Activated T-helper 1 cell treated with Interleukin-2 at 50 U/mL for 16 hours (primary cell): Measurements from ENCODE around the gene KIF26A.

ENCODE experiments used
- DNase-seq: peaks from one replicate; pipeline ENCODE4 v3.0.0-alpha.2; 2020; ENCODE audit warnings: low read depth

The KIF26A gene

DNA sequence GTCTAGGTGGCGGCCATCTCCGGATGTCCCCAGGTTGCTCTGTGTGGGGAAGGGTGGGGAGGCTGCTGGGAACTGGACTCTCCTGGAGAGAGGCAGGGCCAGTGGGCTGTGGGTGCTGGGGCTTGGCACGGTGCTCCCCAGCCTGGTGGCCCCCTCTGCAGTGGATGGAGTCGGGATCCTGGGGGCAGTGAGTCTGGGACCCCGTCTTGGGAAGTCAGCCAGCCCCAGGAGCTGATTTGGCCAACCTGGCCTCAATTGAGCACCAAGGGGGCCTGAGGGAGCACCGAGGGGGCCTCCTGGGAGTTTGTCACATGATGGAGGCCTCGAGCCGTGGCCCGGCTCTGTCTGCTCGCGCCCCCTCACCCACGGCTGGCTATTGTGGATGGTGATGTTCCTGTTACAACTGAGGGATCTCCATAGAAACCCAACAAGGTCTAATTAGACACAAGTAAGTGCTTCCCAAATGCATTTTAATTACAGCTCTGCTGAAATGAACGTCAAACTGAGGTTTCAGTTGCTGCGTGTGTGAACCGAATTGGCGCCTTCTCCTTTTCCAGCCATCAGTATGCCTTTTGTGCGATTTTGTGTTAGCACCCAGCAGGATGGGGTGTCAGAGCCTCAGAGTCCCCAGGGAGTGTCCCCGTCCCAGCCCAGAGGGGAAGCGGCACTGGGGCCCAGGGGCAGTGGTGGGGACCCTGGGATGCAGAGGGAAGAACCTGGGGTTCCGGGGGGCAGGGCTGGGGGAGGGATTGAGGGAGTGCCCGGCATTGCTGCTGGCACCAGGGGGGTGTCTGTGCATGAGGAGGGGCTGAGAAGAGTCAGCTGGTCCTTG, 71.8 kb downstream of the KIF26A start:
- DNase-seq = no peak

DNA sequence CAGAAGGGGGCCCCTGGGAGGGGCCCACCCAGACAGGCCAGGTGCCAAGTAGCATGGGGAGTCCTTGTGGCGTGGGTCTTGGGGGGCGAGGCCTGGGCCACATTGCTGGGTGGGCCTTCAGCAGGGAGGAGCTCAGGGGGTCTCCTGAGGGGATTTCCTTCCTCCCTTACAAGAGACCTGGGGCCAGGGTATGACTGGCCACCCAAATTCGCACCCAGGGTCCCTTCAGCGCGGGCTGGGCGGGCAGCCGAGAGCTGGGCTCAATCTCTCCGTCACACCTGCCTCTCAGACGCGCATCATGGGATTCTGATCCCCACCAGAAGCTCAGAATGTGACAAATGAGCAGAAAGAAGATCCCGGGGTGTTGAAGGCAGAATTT, 72.4 kb downstream of the KIF26A start:
- DNase-seq = no peak

DNA sequence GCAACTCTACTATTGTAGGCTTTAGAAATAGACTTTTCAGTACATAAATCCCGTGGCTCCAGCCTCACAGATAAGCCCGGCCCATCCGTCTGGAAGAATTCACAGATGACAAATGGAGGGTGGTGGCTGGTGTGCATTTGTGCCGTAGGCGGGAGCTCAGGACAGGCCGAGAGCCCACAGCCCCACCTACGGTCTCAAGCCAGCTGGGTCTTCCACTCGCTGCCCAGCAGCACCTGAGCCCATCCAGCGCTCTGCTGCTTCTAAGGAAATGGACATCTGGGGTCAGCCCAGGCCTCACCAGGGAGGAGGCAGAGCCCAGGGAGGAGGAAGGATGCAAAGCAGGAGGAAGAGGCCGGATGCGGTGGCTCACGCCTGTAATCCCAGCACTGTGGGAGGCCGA, 72.8 kb downstream of the KIF26A start:
- no peak for DNase-seq

DNA sequence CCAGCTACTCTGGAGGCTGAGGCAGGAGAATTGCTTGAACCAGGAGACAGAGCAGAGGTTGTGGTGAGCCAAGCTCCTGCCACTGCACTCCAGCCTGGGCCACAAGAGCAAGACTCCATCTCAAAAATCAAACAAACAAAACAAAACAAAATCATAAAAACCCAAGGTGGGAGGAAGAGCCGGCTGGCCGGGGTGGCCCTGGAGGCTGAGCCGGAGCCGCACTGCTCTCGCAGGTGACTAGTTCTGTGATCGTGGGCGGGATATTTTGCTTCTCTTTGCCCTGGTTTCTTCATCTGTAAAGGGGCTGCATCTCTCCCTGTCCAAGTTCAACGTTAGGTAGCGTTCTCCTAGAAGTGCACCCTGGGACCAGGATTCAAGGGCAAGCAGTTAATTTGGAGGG, 73.4 kb downstream of the KIF26A start:
- no peak for DNase-seq

DNA sequence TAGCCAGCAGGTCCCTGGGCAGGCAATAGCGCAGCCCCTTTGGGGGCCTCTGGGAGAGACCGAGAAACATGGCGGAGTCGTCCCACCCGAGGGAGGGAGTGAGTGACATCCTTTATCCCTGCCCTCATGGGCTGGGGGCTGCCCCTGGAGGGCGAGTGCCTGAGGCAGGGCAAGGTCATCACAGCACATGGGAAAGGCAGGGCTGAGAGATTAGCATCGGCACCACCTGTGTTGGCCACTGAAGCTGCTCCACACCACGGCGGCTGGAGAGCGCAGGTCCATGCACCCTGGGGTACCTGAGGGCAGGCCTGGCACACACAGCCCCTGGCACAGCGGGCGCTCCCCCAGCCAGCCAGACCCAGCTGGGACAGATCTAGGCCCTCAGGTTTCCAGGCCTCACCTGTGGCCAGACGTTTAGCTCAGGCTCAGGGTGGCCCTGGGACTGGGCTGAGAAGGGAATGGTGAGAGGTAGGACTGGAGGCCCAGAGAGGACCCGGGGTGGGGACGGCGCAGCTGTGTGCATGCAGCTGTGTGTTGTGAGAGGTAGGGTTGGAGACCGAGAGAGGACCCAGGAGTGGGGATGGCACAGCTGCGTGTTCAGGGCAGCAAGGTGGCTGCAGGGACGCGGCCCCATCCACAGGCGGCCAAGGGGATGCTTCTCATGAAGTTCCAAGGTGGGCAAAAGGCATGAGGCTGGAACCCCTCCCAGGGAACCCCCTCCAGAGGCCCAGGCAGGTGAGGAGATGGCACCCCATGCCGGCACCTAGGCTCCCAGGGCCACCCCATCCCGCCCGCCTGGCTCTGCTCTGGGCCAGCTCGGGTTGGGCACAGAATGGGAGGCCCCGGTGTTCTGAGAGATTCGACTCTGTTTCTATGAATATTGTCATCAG, 74.1 kb downstream of the KIF26A start:
- no peak for DNase-seq

DNA sequence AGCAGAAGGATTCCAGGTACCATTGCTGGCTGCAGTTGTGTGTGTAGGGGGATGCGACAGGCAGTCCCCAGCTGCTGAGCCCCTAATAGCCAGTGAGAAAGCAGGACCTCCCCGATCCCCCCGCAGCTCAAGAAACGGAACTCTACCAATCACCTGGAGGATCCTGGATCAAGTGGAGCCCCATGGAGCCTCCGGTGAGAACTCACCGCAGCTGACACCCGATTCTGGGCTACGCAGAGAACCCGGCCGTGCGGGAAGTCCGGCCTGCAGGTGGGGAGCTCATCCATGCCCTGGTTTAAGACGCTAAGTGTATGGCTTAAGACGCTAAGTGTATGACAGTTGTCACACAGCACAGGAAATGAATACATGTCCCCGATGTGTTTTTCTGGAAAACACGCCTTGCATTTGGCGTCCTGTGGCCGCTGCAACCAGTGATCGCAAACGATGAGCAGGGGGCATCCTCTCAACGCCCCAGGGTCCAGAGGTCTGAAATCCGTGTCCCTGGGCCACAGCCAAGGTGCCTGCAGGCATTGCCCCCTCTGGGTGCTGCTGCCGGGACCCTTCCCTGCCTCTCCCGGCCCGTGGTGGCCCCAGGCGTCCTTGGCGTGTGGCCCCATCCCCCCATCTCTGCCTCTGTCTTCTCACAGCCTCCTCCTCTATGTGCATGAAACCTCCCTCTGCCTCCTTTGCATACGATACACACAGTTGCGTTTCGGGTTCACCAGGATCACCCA, 75.1 kb downstream of the KIF26A start:
- DNase-seq = no peak

DNA sequence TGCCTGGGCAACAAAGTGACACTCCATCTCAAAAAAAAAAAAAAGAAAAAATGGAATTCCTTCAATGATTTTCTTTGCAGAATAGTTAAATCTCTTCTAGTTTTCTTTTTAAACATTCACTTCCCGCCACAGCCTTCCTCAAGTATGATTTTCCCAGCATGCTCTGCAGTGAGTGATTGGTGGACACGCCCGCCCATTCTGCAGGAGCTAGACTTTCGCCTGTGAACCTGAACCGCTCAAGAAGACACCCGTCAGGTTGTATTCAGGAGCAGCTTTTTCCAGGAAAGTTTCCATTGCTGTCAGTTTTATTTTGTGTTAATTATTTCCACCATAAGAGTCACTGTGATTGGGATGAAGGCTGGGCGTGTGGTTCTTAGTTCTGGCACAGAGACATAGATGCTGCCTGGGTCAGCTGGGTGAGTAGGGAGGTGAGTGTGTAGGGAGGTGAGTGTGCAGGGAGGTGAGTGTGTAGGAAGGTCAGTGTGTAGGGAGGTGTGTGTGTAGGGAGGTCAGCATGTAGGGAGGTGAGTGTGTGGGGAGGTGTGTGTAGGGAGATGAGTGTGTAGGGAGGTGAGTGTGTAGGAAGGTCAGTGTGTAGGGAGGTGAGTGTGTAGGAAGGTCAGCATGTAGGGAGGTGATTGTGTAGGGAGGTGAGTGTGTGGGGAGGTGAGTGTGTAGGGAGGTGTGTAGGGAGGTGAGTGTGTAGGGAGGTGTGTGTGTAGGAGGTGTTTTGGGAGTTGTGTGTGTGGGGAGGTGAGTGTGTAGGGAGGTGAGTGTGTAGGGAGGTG, 76.2 kb downstream of the KIF26A start:
- DNase-seq = no peak

DNA sequence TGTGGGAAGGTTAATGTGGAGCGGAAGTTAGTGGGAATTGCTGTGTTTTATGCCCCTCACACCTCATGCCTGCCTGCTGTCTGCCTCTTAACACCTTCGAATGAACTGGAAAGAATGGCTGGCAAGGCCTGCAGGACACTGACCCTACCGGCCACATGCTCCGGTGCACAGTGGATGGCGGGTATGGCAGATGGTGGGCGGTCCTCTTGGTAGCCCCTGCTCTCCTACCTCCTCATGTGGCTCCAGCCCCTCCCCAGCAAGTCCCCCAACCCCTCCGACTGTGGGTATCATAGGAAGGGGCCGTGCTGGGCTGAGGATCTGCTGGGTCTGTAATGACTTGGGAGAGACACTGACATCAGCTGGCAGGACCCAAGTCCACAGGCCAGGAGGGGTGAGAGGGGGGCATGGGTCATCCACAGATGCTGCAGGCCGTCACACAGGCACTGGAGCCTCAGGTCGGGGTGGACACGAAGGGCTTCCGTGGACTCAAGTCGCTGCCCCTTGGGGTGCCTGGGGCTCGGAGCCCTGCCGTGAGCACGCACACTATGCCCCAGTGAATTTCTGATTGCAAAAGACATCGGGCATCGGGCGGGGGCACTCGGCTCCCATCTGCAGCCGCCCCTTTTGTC, 77.4 kb downstream of the KIF26A start:
- no peak for DNase-seq

DNA sequence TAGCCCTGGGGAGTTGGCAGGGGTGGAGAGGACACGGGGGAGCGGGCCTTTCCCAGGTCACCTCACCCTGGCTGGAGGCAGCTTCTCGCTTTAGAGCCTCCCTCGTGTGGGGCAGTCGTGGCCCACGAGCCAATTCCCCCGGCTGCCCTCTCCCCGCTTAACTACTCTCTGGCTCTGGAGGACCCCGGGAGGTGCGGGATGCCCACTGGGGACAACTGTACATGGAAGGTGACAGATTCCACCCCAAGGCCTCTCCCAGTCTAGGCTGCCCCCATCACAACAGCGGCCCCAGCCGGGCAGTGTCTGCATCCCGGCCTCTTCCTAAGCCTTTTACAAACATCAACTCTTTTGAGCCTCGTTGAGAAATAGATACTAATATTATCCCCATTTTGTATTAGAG, 78.1 kb downstream of the KIF26A start:
- no peak for DNase-seq

DNA sequence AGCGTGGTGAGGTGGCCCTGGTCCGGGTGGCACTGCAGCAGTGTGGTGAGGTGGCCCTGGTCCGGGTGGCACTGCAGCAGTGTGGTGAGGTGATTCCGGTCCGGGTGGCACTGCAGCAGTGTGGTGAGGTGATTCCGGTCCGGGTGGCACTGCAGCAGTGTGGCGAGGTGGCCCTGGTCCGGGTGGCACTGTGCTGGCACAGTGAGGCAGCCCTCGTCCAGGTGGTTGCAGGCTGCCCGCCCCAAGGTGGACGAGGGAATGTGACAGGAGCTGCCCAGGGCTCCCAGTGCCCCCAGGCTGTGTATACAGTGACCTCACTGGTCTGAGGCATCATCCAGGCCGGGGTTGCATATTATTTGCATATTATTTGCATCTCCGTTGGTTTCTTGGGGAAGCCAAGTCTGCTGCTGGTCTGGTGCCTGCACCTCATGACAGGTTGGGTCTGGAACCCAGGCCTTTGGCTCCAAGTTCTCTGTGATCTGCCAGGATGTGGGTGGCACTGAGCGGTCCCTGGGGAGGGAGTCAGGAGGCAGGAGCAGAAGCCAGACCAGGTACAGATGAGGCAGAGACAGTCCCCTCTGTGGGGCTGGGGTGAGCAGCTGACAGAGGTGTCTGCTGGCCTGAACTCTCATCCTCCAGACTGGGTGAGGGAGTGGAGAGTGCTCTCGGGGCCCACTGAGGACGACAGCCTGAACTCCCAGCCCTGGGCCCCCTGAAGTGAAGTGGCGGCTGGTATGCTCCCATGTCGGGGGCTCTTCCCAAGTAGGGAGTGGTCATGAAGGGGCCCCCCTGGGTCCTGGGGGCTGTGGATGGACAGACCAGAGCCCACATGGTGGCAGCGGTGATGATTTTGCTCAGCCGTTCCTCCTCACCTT, 79.3 kb downstream of the KIF26A start:
- DNase-seq = no peak

DNA sequence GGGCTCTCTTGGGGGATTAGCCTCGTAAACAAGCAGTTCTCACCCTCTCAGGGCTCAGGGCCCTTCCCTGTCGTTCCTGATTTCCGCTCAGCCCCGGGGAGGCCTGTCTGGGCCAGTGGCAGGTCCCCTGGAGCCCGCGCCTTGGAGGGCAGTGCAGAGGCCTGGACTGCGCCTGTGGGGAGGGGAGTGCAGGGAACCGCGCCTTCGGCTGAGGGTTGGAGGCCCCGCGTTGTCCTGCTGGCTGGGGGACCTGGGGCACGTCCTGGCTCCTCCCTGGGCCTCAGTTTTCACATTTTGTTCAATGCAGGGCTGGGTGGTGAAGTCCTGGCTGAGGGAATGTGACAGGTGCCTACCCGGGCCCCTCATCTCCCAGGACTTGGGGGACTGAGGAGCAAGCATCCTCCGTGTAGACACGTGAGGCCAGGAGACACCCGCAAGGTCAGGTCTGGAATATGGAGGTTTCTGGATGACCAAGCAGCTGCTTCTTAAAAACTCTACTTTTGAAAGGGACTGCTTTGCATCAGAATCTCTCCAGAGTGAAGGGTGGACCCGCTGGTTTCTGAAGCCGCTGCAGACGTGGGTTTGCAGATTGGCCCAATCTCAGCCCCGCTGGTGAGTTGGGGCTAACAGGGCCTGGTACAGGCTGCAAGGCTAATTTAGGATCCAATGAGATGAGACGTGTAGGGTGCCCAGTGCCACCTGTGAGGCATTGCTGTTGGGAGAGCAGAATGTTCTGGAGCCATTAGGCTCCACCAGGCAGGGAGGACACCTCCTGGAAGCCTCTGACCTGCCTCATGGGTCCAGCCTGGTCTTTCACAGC, 80.2 kb downstream of the KIF26A start:
- no peak for DNase-seq

DNA sequence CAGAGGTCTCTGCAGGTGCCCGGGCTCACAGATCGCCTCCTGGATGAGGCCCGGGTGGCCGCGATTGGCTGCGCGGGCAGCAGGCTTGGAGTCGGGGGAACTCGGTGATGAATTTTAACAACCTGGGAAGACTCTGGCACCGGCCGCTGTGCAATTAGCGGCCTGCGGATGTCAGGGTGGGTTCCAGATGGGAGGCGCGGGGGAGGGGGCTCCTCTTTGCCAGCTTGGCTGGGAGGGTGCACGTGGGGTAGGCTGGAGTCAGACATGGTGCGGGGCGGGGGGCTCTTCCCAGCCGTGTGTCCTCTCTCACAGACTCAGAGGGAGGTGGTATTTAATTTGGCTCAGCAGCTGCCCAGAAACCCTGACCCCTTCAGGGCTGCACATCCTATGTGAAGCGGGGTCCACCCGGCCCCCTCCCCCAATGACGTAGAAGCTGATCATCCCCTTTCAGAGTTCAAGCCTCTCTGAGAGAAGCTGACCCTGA, 81.4 kb downstream of the KIF26A start:
- no peak for DNase-seq

DNA sequence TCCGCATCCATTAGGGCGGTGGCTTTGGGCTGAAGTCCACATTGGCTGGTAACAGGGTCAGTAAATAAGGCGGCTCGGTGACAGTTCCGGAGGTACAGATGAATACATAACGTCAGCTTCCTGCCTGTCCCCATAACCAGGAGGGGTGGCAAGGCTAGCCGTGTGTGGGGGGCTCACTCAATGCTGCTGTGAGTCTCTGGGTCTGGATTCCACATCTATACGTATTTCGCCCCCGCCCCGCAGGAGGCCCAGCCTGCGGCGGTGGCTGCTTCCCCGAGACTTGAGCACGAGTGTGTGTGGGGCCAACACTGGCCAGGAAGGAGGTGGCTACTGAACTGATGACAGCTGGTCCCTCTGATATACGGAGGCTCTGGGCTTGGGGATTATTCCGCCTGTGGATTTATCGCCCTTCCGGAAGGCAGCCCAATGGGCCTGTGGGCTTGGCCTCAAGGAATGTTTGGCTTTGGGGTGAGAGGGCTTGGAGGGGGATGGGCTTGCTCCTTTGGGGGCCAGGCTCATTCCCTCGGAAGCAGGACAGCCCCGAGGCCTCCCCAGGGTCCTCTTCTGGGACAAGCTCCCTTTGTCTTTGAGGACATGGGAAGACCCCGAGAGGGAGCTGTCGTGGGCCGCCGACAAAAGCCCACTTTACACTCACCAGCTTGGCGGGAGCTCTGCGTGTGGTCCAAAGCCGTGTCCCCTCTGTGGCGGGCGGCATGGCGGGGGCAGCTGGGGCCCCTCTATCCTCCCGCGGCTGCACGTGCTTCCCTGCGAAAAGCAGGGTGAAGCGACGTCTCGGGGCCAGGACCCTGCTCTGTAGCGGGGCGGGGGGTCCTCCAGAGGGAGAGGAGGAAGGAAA, 82.1 kb downstream of the KIF26A start:
- no peak for DNase-seq

DNA sequence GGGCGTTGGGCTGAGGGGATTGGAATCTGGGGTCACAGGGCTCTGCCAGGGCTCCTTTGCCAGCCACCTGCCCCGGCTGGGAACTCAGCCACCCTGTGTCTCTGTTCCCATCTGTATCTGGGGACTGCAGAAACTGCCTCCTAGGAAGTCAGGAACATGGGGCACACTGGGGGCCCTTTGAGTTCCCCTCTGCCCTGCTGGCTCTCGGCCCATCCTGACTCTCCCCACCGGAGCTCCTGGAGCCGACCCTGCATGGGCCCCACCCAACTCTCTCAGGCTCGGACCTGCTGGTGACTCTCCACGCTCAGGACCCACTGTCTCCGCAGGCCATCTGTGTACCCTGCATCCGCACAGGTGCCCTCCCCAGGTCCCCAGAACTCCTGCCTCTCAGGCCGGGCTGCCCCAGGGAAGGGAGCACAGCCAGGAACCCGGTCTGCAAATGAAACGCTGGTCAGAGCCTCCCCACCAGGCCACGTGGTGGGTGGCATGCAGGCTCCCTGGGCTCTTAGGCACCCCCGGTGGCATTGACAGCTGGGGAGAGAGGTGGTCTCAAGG, 82.8 kb downstream of the KIF26A start:
- no peak for DNase-seq

DNA sequence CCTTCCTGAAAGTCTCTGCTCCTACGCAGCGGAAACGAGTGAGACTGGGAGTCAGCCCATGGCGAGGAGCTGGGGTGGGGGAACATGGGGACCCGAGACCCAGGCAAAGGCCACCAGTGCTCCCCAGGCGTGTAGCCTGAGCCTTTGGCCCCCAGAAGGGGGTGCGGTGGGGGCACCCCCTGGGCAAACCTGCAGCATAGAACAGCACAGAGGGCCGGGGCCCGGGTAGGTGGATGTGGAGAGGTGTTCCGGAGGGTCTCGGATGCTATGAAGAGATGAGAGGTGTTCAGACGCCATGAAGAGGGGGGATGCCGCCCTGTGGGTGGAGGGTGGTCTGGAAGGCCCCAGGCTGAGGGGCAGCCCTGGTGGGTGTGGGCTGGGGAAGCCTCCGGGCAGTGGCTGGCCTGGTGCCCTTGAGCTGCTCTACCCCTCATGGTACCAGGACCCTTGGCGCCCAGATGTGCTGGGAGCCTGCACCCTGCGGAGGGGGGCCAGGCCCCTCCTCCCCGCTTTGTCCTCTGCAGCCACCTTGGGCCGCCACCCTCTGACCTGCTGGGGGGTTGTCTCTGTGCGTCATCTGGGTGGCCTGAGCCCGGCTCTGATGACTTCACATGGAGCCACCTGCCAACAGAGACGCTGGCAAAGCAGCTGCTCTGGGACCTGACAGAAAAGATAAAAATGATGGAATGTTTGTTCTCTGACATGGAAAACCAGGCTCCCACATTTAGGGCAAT, 83.4 kb downstream of the KIF26A start:
- no peak for DNase-seq

DNA sequence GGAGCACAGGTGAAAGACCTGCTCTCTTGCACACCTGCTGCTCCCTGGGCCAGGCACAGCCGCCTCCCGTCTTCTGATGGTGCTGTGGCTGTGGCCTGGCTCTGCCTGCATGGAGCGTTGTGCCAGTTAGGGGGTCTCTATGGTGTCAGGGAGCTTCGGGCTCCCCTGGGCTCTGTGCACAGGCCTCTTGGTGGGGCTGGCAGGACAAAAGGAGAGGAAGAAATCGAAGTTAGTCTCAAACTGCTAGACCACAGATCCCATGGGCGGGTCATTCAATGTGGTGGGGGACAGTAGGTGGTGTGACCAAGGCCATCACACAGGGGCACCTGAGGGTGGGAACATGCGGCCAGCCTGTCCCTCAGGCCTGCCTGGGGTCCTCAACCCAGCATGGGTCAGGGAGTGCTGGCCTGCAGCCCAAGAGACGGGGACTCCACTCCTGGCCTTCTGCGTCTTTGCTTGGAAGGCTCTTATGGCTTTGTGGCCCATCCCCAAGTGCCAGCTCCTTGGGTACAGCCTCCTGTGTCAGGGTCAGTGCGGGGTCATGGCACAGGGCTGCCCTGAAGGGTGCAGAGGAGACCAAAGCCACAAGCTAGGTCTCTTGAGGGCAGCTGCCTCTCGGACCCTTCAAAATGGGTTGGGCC, 84.1 kb downstream of the KIF26A start:
- no peak for DNase-seq
